NCI-H2171 treated with DMSO at 0.1 percent for 48 hours (cell line): ENCODE measurements around the gene UBE2Q1.

ENCODE experiments used
- DNase-seq: peaks from one replicate; lab custom pipeline; 2025; lab: John Stamatoyannopoulos, UW

UBE2Q1 gene

DNA sequence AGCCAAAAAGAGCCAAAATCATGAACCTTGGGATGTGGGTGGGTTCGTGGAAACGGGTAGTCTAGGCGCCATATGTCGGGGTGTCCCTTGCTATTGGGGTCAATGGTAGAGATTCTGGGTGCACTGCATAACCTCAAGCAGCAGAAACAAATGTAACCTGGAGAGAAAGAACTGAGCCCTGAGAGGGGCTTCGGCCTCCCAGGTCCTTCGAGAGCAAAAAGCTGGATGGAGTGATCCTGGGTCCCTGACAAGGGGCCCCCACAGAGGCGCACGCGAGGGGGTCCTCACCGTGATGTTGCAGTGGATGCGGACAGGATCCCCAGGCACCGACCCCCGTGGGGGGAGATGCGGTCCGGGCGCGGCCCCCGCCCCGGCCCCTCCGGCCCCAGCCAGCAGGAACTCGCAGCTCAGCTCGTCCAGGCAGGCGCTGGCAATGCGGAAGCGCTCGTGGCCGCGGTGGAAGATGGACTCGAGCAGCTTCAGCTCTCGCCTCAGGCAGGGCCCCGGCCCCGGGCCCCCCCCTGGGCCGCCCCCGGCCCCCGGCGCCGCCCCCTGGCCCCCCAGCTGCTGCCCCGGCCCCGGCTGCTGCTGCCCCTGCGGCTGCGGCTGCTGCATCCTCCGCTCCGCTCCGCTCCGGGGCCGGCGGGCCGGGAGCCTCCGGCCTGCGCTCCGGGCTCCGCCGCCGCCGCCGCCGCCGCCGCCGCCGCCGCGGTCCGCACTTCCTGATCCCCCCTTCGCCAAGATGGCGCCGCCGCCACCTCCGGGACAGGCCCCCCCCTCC, at the start of gene UBE2Q1:
UBE2Q1 (minus strand) TSS at position 724 of the 781 bp plus-strand sequence; CDS start at position 615, 109 bp downstream.
- no peak for DNase-seq

DNA sequence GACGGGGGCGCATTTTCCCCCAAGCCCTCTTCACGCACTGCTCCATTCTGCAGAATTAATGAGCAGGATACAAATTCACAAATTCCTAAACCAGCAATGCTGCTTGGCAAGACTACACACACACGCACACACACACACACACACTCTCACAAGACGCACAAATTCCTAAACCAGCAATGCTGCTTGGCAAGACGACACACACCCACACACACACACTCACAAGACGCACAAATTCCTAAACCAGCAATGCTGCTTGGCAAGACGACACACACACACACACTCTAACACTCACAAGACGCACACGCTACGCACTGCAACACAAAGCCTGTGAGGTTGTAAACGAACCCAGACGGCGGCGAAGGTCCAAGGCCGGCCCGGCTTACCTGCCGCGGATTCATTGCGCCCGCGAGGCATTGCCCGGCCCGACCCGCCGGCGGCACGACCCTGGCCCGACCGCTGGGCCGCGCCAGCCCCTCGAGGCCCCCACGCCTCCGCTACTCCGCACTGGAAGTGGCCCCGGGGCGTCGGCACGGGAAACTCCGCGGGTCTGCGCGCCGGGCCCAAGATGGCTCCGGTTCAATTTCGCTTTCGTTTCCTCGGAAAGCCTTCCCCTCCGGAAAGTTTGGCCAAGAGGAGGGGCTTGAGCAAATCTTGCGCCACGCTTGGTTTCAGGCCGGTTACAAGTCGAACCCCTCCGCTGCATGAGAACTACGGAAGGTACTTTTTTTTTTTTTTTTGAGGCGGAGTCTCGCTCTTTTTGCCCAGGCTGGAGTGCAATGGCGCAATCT, 49.3 kb upstream of the UBE2Q1 start, which contains the start of gene ADAR:
ADAR (minus strand) TSS at position 578 of the 788 bp plus-strand sequence; CDS start at position 398, 180 bp downstream.
- peak; percentile 90 for DNase-seq

DNA sequence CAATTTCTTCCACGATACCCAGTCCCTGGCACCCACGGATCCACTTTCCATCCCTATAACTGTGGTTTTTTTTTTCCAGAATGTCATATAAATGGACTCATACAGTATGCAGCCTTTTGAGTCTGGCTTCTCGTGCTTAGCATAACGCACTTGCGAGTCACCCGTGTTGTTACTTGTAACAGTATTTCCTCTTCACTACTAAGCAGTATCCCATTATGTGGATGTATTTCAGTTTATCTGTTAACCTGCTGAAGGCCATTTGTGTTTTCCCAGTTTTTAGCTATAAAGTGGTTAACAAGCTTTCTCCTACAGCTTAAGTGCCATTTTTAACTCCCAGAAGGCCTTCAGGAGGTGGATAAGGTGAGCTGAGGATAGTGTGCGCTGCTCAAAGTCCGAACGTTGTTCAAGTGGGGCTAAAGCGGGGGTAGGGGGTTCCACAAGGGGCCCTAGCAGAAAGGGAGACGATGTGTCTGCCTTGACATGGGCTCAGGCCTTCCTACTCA, 48.7 kb upstream of the UBE2Q1 start:
- no peak for DNase-seq

DNA sequence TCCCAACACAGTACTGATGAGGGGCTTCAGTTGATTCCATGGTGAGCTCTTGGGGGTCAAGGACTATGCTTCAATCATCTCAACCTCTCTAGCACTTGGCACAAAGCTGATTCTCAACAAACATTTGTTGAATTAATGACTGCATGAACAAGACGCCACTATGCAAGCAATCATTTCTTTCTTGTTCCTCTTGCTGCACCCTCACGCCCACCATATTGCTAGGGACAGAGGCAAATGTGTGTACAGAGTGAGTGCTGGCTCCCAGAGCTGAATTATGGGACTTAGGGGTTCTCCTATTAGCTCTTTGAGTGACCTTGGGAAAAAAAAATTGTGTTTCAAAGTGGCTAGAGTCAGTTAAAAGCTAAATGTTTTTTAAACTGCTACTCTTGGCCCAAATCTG, 47.1 kb upstream of the UBE2Q1 start:
- no peak for DNase-seq

DNA sequence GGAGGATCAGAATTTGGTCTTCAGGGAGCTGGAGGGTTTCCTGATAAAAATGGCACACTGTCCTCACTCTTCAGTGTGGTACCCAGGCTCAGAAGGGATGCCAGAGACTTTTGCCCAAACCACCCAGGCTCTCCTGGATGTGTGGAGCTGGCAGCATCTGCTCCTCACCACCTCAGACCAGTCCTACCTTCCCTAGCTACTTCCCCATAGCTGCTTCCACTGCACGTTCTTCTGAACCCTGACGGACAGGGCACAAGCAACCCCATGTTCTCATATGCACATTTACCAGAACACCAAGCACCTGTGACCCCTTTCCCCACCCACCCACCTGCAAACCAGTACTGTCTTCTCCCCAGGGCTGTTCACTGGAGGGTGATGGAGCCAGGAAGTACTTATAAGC, 44.9 kb upstream of the UBE2Q1 start:
- DNase-seq, result no peak

DNA sequence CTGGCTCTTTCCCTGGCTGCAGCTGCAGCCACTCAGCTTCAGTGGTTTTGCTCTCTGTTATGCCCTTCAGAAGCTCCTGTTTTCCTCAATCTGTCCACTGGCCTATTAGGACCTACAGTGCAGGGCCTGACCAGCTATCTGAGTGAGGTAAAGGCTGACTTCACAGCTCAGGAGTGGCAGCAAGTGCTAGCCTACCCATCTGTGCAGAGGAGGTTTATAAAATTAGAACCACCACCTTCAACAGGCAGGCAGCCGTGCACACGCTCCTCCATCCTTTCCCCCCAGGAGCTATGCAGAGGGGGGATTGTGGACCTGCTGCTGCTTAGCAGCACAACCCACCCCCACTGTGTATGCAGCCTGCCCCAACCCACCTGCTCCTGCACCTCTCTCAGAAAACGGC, 41.2 kb upstream of the UBE2Q1 start:
- no peak for DNase-seq

DNA sequence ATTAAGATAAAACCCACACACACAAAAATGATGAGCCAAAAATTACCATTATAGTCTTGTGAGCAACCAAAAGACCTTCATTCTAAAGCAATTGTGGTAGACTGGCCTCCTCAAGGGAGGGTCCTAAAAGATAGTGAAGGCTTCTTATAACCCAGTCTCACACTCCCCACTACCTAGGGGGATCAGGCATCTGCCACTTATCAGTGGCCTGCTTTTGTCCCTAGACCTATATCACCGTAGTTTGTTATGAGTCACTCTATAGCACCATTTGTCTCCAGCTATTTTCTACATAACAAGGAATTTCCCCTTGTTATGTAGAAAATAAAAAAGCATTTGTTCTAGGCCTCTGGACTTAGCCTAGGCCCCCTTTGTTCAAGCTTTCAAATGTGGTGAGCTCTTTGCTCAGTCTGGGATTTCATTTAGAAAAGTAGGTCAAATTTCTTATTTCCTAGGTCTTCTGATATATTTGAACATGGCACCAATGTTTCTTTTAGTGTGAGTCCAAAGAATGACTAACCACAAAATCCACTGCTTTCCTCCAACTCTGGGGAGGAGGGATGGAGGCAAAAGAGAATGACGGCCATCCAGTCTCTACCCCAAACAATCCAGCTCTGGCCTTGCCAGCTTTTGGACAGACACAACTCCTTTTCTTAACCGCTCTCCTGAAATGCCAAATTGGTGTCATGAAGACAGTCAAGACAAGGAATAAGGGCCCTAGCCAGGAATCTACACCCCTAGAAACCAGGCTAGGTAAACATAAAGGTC, 40.6 kb upstream of the UBE2Q1 start:
- DNase-seq, result no peak

DNA sequence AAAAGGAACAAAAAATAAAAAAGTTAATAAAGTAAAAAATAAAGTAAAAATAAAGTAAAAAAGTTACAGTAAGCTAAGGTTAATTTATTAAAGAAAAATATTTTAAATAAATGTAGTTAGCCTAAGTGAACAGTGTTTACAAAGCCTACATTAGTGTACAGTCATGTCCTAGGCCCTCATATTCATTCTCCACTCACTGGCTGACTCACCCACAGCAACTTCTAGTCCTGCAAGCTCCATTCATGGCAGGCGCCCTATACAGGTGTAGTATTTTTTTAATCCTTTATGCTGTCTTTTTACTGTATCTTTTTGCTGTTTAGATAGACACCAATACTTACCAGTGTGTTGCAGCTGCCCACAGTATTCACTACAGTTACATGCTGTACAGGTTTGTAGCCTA, 37.2 kb upstream of the UBE2Q1 start:
- DNase-seq, result no peak

DNA sequence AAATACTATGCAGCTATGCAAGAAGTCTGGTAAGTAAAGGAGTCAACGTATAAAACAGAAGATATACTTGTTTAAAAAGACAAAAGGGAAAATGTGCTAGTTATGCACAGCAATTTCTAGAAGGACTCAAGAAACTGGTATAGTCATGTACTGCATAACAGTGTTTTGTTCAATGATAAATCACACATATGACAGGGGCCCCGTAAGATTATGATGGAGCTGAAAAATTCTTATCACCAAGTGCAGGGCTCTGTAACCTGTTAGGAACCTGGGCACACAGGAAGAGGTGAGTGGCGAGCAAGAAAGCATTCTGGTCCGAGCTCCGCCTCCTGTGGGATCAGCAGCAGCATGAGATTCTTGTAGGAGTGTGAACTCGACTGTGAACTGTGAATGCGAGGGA, 36.3 kb upstream of the UBE2Q1 start:
- DNase-seq, result no peak

DNA sequence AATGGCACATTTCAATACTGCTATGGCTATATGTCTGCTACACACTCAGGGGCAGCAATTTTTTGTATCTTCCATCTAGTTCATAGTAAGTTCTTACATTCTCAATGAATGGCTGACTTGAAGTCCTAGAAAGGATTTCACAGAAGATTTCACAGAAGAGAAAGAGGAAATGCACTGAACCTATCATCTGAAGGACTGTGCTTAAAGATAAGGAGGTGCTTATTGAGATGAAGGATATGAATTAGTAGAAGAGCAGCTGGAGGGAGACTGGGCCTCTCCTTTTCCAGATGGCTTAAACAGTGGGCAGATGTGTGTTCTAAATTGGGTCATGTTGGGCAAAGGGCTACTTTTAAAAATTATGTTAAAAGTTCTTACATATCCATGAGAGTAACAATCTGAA, 34.9 kb upstream of the UBE2Q1 start:
- DNase-seq, result no peak

DNA sequence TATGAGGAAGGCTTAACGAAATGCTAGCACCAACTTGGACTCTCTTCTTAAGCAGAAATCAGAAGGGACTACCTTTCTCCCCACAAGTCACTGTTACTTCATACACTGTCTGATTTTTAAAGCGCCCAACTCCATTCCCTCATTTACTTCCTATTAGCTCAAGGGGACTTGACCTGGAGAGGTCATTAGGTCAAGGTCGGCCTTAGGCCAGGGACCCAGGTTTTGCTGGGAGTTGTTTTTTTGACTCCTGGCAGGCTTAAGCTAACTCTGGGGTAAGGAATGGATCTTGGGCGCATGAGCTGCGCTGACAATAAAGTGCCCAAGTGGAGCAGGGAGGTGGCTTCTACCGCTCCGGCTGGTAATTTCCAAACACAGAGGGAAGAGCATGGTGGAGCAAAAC, 32.7 kb upstream of the UBE2Q1 start:
- DNase-seq, result no peak

DNA sequence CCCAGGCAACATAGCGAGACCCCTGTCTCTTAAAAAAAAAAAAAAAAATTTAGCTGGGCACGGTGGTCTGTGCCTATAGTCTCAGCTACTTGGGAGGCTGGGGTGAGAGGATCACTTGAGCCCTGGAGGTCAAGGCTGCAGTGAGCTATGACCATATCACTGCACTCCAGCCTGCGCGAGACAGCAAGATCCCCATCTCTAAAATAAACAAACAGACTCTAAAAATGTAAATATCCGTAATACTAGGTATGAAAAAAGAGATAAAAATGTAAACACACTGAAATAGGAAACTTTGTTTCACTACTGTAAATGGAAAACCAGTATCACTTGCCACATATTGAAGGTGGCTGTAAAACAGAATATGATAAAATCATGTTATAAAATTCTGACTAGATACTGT, 32.3 kb upstream of the UBE2Q1 start:
- no peak for DNase-seq

DNA sequence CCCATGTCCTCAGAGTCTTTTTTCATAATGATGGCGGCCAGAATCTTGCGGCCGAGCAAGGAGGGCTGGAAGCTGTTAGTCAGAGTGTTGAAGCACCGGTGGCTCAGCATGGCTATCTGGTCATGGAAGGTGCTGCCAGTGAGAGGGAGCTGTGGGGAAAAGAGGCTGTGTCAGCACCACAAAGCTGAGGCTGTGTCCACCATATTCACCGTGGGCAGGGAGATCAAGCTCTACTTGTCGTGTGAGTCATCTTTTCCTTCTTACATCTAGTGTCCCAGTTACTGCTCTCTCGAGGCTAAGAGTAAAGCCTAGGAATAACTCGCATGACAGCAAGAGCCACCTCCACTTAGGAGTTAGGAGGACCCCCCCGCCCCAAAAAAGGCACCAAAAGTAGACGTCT, 31.3 kb upstream of the UBE2Q1 start:
- DNase-seq, result no peak

DNA sequence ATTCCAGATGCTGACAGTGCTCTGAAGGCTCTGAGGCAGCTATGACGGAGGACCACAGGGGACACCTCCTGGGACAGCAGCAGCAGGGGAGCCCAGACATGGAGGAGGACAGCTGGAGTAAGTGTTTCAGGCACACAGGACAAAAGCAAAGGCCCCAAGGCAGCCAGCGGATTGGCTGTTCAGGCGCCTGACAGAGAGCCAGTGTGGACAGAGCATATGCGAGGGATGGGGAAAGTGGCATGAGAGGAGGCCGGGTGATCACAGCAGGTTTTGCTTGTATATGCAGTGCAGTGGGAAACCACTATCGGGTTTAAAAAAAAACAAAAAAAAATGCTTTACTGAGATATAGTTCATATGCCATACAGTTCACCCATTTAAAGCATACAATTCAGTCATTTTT, 28.2 kb upstream of the UBE2Q1 start:
- no peak for DNase-seq

DNA sequence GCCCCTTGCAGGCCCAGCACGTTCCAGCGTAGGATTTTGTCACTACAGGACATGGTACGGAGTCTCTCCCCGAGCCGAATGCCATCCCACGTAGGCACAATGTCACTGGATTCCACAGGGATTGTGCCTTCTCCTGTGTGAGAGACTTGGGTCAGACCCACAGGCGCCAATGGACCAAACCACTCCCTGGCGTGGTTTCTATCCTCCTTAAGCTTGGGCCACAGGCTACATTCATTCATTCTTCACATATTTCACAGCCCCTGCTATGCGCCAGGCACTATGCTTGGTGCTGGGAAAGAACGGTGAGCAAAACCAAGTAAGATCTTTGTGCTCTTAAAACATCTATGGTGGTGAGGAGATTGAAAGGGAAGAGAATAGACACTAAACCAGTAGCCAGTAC, 27.8 kb upstream of the UBE2Q1 start:
- no peak for DNase-seq

DNA sequence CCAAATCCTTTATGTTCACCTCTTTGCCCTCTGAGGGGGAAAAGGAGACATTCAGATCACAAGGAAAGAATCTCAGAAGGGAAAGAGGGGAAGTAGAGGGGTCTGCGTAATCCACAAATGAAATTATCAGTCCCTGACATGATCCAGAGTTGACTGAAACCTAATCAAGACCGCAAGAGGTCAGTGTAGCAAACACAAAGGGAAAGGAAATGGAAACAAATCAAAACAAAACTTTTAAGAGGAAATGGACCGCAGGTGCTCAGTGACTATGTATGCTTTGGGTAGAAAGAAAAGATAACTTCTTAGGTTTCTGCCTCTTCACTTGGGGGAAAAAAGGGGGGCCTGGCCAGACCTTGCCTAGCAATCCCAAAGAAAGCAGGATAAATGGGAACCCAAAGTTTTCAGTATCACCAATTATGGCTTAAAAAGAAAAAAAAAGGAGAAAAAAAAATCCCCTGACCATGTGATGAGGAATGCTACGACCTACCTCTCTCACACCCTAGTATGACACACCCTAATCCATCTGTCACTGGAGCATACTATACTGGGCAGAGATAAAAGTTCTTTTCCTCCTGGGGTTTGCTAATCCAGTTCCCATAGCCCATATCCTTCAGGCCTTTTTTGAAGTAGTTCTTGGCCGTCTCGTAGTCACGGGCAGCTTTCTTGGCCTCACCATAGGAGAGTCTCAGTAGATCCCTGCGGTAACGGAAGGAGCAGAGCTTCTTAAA, 26.0 kb upstream of the UBE2Q1 start:
- DNase-seq, result no peak

DNA sequence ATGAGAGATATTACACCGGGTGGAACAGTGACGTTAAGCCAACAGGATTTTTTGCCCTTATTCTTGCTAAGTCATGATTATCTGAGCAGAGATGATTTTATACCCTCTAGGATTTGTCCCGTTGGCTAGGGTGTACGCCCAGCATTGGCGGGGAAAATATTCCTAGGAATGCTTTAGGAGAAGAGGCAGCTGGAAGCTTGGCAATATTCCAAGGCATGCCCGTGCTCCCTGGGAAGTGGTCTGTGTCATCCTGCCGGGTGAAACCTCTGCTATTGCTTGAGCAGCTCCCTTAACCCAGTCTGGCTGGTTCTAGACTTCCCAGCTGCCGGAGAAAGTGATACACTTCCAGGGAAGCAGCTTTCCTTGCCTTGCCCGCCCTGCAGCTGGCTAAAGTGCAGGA, 25.3 kb upstream of the UBE2Q1 start:
- DNase-seq, result peak; percentile 14

DNA sequence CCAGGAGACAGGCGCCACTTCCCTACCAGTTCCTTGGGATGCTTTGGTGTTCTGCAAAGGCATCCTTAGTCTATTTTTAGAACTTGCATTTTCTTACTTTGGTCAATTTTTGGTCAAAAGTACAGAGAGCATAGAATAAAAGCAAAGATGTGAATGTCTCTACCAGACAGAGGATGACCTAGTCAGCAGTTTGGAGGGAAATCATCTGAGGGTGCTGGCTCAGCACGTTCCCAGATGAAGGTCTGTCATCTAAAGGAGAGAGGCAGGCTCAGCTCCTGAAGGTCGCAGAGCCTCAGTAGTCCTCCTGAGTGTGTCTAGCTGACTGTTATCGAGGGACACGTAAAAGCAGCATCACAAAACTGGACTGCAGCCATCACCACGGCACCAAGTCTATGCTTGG, 24.4 kb upstream of the UBE2Q1 start:
- DNase-seq, result no peak

DNA sequence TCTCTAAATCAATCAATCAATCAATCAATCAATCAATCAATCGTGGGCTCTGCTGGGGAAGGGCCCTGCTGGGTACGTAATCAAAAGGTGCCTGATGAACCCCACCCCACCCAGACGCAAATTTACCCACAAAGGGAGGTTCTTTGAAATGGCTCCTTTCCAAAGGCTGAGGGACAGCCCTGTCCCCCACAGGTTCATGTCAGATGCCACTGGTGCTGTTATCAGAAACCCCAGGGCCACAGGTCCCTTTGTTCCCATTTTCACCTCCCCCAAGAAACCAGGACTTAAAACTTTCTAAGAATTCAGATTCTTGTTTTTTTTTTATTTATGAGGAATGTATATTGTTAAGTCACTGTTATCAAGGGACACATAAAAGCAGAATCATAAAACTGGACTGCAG, 23.3 kb upstream of the UBE2Q1 start:
- DNase-seq, result no peak

DNA sequence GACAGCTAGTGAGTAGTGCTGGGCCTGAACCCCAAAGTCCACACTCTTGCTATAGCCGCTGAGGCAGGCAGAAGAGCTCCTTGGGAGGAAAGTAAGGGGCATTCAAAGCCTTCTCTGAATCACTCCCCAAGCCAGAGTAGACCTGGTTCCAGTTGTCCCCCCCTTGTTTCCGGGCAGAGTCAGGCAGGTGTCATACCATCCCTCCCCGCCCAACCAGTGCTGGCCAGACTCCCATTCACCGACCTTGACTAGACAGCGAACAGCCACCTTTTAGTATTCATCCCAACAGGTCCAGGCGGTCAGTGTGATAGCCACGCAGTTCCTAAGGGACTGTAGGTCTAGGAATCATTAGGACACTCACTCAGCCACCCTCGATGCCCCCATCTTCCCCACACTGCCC, 20.9 kb upstream of the UBE2Q1 start:
- DNase-seq, result no peak

DNA sequence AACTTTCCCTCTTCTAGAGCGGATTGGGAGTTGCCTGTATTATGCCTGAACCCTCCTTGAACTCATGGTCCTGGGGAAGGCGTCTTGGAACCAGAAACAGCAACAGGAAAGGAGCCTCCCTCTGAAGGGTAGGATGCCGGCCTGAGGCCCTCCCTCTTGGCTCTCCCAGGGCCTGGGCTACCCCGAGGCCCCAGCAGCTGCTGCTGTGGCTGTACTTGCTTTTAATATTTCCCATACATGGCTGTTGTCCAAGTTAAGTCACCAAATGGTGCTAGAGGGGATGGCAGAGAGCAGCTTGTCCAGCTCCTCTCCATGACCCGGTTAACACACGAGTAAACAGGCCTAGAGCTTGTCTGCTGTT, 19.6 kb upstream of the UBE2Q1 start:
- no peak for DNase-seq
